Bladder microvascular endothelial cell (primary cell): ENCODE results near the gene OSER1. TPM values are rescaled to one million over a fixed set of nuclear protein-coding genes. Genes with fewer than 3 reads are reported as not detected.

Experiments used
- total RNA-seq: library from RNA; depleted of rRNA; stranded (reverse); fragments of >200 nt; gene quantifications from 2 replicates; pipeline ENCODE4 v1.2.3, GENCODE V29; 2014

Gene OSER1
- total RNA-seq = 33.0 and 37.6 TPM in 2 replicates

DNA sequence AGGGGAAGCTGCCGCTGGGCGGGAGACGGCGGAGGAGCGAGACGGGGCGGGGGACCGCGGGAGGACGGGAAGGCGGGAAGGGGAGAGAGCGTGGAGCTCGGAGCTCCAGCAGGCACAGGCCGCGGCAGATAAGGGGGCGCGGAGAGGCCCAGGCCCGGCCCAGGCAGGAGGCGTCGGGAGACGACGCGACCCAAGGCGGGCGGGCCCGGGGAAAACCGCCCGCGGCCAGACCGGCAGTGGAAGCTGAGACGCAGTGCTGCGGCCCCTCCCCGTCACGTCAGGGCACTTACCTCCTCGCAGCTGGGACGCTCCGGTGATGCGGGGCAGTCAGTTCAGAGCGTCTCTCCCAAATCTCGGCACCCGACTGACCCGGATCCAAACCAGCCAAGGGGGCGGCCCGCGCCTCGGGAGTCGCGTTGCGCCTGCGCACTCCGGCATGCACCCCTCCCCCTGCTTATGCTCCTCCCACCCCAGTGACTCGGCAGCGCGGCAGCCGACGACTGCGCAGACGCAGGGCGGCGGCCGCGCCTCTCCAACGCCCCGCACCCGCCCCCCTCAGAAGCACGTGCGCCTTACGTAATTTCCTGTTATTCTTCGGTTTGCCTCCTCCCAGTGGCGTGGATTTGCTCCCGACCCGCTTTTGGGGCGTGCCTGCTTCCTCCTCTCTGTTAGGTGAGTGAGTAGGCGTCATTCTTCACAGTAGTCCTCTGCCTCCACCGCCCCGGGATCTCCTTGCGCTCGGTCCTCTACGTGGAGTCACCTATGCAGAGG lies at the start of gene OSER1:
Gene OSER1 (minus strand): TSS at position 366 of the 771 bp plus-strand sequence. CDS start 3,814 bp downstream, outside the sequence.

DNA sequence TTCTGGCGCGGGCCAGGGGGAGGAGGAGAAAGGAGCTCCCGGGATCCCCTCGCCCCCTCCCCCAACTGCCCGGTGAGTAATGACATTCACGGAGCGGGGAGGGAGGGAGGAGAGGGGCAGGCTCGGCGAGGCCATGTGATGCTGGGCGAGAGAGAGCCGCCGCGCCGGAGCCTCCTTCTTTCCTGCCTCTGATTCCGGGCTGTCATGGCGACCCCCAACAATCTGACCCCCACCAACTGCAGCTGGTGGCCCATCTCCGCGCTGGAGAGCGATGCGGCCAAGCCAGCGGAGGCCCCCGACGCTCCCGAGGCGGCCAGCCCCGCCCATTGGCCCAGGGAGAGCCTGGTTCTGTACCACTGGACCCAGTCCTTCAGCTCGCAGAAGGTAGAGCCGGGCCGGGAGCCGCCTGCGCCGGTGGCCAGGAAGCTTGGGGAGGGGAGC lies 36.6 kb upstream of the OSER1 start, which contains the start of gene GDAP1L1:
Gene GDAP1L1 (plus strand): TSS at position 178 of the 441 bp plus-strand sequence. CDS start 27 bp downstream, at position 205.

DNA sequence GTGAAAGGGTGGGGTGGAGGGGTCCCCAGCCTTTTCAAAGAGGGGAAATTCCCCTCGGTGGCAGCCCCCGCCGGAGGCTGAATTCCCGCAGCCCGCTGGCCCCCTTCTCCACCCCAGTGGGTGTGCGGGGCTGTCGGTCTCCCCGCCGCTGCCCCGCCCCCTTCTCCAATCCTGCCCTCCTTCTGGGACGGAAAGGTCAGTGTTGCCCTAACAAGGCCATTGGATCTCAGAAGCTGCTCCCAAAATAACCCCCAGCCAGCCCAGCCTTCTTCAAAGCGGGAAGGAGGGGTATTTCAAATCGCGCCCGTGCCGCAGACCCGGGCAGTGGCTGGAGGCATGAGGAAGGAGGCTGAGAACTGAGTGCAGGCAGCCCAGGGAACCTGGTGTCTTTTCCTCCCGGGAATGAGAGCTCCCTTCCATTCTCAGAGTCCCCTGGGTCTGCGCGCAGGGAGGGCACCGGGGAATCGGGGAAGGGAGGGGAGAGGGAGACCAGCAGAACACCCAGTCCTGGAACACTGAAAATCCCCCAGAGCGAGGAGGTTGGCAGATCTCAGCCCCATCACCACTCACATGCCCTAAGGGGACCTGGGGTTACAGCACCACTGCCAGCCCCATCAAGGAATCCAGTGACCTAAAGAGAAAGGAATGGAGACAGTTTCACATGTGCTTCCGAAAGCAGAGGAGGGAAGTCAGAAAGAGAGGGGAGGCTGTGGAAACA lies 23.4 kb downstream of the OSER1 start, which contains the start of gene JPH2:
Gene JPH2 (minus strand): TSS at position 135 of the 718 bp plus-strand sequence. CDS start 483 bp downstream, outside the sequence.

Other genes with a start within 250 kb of the OSER1 start
- 0.16 and 0.63 TPM in 2 replicates for gene JPH2, start 23.6 kb downstream of the OSER1 start, total RNA-seq
- not detected in 2 replicates for gene GDAP1L1, start 36.5 kb upstream of the OSER1 start, total RNA-seq
- 4.9 and 9.0 TPM in 2 replicates for gene FITM2, start 100.4 kb upstream of the OSER1 start, total RNA-seq
- not detected in 2 replicates for gene R3HDML, start 126.3 kb upstream of the OSER1 start, total RNA-seq
- under 0.01 TPM in 1 of 2 replicates, not detected in the other for gene HNF4A, start 144.9 kb upstream of the OSER1 start, total RNA-seq